Activated CD4-positive, alpha-beta T cell treated with anti-CD3 and anti-CD28 coated beads for 48 hours (primary cell): ENCODE measurements around the gene BCL2L13.
A peak's percentile ranks its signal among the peaks of the same experiment; 100 is the strongest.
"Not testable (repeated sequence)": the region's sequence is repeated elsewhere in the genome, so short reads cannot be mapped to it uniquely, and the experiment has no call there.

ENCODE experiments used
- DNase-seq: peaks from one replicate; pipeline ENCODE4 v3.0.0-alpha.2; 2020

BCL2L13 gene

DNA sequence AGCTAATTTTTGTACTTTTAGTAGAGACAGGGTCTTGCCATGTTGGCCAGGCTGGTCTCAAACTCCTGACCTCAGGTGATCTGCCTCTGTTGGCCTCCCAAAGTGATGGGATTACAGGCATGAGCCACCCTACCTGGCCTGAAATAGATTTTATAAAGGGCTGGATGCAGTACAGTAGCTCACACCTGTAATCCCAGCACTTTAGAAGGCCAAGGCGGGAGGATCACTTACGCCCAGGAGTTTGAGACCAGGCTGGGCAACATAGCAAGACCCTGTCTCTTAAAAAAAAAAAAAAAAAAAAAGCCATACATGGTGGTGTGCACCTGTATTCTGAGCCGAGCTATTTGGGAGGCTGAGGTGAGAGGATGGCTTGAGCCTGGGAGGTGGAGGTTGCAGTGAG lies 59.7 kb downstream of the BCL2L13 start:
- not testable (repeated sequence) for DNase-seq

DNA sequence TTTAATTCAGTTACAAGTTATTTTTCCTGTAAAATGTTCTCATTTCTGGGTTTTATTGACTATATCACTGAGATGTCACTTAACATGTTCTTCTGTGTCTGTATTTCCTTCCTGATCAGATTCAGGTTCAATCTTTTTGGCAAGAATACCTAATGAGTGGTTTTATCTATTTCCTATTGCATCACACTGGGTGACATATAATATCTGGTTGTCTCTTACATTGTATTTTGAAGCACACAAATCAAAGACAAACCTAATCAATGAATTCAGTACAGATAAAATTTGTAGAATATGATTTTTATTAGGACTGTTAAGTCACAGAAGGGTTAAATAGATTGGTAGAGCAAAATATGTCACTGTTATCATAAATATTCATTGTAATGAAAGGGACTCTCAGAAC lies 60.4 kb downstream of the BCL2L13 start:
- no peak for DNase-seq

DNA sequence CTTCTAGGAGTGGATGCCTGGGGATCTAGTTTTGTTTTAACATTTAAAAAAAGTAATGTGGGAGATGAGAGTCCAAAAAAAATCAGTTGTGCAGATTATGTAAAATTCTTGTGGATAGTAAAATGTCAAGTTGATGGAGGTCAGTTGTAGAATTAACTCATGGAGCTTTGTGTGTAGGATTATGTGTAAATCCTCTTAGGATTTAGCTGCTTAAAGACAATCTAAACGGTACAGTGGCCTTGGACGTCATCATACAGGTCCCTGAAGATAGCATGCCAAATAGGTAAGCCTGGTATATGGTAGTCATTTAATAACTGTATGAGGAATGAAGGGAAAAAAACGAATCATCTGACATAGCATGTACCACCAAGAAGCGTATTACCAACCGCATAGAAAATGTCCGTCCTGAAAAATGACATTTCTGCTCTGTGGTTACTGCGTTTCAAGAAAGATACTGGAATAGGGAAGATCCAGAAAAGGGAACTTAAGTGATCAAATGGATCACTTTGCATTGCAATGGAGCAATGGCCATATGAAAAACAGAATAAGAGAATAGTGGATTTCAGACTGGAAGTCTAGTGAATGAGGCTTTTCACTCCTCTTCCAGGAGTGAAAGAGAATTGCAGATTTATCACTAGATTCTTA lies 61.3 kb downstream of the BCL2L13 start:
- no peak for DNase-seq

DNA sequence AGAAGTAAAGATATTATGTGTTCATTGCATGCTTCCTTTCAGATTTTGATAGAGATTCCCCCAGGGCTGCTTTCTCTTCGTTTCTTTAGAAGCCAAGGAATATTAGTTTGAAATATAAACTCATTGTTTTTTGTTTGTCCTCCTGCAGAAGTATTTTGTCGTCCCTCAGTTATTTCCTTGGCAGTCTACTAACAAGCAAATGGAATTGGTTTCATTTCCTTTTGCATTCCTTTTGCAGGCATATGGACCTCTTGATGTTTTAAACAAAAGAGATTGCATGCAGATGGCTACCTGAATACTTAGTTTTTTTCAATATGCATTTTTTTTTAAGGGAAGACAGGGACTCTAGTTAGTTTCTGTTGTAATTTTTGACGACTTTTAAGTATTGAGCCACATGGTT lies 62.2 kb downstream of the BCL2L13 start:
- no peak for DNase-seq

DNA sequence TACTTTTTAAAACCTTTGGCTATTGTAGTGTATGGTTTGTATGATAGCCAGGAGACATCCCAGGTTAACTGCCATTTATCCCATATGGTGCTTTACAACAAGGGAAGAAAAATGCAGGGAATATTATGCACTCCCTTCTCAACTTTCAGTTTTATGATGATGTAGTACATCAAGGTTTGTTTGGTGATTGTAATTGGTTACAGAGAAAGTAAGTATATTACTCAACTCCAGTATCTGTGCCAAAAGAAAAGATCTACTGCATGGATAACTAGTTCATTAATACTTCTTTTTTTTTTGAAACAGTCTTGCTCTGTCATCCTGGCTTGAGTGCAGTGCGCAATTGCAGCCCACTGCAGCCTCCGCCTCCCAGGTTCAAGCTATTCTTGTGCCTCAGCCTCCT lies 65.3 kb downstream of the BCL2L13 start:
- DNase-seq: no peak

- DNase-seq: no peak
These were observed 67.0 kb downstream of the BCL2L13 start for GRCh38 chr22:17705546-17705945.

- peak; percentile 64 for DNase-seq
These were observed 67.7 kb downstream of the BCL2L13 start for GRCh38 chr22:17705951-17706900.

DNA sequence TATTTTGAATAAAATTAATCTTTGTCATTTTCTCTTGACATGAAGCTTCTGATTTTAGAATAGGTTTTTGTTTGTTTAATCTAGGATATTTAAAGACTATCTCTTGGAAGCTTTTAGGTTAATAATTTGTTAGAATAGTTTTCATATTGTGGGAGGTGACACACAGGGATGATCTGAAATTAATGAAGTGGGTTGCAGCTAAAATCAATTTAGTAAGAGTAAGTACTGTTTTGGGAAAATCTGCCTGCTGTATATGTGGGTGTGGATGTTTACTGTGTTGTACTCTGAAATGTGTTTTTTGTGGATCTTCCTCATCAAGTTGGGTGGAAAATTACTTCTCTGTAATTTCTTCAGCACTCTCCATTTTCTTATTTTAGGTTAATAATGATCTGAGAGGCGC lies 68.4 kb downstream of the BCL2L13 start:
- DNase-seq: no peak

GRCh38 chr22:17707526-17707925 lies 69.0 kb downstream of the BCL2L13 start:
- no peak for DNase-seq

DNA sequence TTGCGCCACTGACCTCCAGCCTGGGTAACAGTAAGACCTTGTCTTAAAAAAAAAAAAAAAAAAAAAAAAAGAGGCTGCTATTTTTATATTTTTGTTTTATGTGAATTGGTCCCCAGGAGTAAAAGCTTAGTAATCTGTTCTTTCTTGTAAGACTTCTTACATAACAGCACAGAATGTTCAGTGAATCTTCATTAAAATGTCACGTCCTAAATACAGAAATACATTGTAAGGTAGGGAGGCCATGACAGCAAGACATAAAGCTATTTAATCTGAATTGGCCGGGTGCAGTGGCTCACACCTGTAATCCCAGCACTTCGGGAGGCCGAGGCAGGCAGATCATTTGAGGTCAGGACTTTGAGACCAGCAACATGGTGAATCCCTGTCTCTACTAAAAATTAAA lies 71.5 kb downstream of the BCL2L13 start:
- no peak for DNase-seq

- DNase-seq: no peak
These were observed 73.9 kb downstream of the BCL2L13 start for GRCh38 chr22:17712441-17712840.

DNA sequence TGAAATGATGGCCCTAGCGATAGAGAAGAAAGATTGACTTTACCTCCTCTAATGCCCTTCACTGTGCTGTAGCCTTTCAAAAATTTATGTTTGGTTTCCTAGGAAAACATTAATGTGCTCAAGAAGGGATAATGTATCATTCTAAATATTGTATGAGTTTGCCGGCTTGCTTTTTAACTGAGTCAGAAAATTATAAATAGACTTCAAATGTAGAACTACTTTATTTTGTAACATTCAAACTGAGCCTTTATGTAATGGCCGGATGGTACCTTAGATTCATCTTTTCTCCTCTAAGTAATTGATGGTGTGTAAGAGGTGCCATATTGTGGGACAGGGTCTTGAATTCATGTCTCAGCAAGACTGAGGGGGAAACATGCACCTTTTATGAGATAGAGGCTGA lies 78.0 kb downstream of the BCL2L13 start:
- no peak for DNase-seq

DNA sequence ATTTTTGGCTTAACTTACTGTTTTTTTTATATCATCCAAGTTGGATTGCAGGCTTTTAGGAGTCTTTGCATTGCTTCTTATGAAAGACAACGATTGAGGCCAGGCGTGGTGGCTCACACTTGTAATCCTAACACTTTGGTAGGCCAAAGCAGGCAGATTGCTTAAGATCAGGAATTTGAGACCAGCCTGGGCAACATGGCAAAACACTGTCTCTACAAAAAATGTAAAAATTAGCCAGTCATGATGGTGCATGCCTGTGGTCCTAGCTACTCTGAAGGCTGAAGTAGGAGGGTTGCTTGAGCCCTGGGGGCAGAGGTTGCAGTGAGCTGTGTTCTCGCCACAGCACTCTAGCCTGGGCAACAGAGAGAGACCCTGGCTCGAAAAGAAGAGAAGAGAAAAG lies 79.2 kb downstream of the BCL2L13 start:
- no peak for DNase-seq

- no peak for DNase-seq
These were observed 81.4 kb downstream of the BCL2L13 start for GRCh38 chr22:17719911-17720310.

DNA sequence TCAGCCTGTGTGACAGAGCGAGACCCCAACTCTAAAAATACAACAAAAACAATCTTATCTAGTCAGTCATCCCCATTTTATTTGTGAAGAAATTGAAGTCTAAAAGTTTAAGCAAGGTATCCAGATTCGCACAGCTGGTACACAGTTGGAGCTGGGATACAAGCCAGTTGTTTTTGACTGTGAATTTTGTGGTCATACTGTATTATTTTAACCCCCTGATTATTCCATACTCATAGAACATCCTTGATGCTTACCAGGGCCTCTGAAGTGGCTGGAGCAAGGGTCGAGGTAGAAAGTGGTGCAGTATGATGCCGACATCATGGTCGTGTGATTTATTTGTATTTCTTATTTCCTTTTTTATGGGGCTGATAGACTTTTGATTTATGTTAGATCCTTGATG lies 85.7 kb downstream of the BCL2L13 start:
- no peak for DNase-seq

GRCh38 chr22:17724678-17725499 lies 86.3 kb downstream of the BCL2L13 start:
- no peak for DNase-seq

DNA sequence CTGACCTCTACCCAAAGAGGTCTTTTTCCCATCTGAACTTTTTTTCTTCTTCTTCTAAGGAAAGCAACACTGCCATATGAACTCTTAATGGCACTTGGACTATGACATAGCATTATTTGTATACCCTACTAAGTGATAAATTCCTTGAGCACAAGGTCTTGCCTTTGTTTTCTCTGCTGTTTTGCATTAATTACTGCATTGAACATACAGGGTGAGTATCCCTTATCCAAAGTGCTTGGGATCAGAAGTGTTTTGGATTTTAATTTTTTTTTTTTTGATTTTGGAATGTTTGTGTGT lies 86.9 kb downstream of the BCL2L13 start:
- no peak for DNase-seq

- DNase-seq: no peak
These were observed 87.7 kb downstream of the BCL2L13 start for GRCh38 chr22:17726006-17726927.

- no peak for DNase-seq
These were observed 88.7 kb downstream of the BCL2L13 start for GRCh38 chr22:17726928-17727897.

DNA sequence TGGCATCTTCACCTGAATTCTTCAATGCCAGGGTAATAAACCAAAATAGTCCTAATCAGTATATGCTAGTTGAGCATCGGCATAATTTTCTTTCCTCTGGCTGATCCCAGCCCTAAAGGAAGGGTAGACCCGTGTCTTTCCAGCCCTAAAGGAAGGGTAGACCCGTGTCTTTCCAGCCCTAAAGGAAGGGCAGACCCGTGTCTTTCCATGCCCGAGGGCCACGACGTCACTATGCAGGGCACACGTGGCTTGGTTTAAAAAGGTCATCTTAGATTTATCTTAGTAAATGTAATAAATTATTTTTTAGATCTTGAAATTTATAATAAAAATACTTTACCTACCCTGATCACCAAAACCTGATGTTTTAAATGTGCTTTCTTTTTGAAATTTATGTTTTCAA lies 90.2 kb downstream of the BCL2L13 start:
- no peak for DNase-seq

GRCh38 chr22:17729561-17729960 lies 91.0 kb downstream of the BCL2L13 start:
- DNase-seq: no peak
